Measurements from ENCODE around the gene ARHGAP23. TPM values are rescaled to one million over a fixed set of nuclear protein-coding genes. Genes with fewer than 3 reads are reported as not detected.

Gene ARHGAP23
- total and polyA plus RNA-seq, 10 of the 15 experiments (the other 5 are each of a cell fraction or from before 2014, with no cell fraction given) = 0.23 to 5.8 (median 2.1) TPM

- TF ChIP-seq ZBTB11 (CRISPR knock-in tag; IDR thresholded peaks at IDR 0.05) (no peak), ELK1 (IDR thresholded peaks at IDR 0.05; ENCODE audit: low read depth, low read length) (no peak), ZNF24 (IDR thresholded peaks at IDR 0.05) (no peak)
Measured at GRCh38 chr17:38544175-38544838, 116.0 kb downstream of the ARHGAP23 start (continued).

GRCh38 chr17:38544839-38545209, 116.6 kb downstream of the ARHGAP23 start:
- Histone ChIP-seq H3K4me2 (ENCODE audit: control insufficient read depth, insufficient read depth) (no peak overlapping the region), H3K4me3 (no peak overlapping the region), H4K20me1 (ENCODE audit: control insufficient read depth, insufficient read depth) (no peaks in the 10 kb centered on the region), H3K36me3 (ENCODE audit: control insufficient read depth in 2 of 2, insufficient read depth in 2 of 2, low read length in 1 of 2) (no peaks in the 10 kb centered on the region), H3K9ac (ENCODE audit: control insufficient read depth, insufficient read depth, low read length) (no peak overlapping the region), H2AFZ (ENCODE audit: control insufficient read depth, low read depth, low read length) (no peak overlapping the region), H3K4me1 (ENCODE audit: control insufficient read depth, insufficient read depth, low read length) (no peaks in the 10 kb centered on the region; the same call in 1 of the 2 replicates), H3K27ac (ENCODE audit: control insufficient read depth, insufficient read depth) (no peak overlapping the region), H3K27me3 (replicated peaks in 1 of 2; ENCODE audit: control insufficient read depth in 2 of 2, insufficient read depth in 2 of 2, low read length in 1 of 2) (peaks cover 0 to 2% of the 10 kb centered on the region in 2 experiments; a peak in 1 of 4 replicates), H3K79me2 (ENCODE audit: control insufficient read depth, insufficient read depth, low read length) (no peaks in the 10 kb centered on the region), H3K9me3 (replicated peaks; ENCODE audit: control insufficient read depth, insufficient read depth, low read length) (no peaks in the 10 kb centered on the region)
- in situ Hi-C loops (cut with MboI) (no loop called here), intact Hi-C loops (cut with micrococcal nuclease; ENCODE audit: unreplicated experiment) (no loop called here)
- RAD21 ChIA-PET (ENCODE audit: unreplicated experiment) = interaction anchor here (1.0 to 1.3 kb wide), 2 partner anchors 13 to 123 kb away, joined by 3 to 4 read pairs; no protein-coding TSS in a partner anchor
- SMC1A ChIA-PET (ENCODE audit: uncharacterized antibody, unreplicated experiment) = no interaction called here
- BruUV-seq (replicated peaks) = no TSS peak
- POLR2A ChIA-PET = no interaction called here
- WGBS (ENCODE audit: insufficient coverage, insufficient replicate concordance, low lambda C conversion rate, missing lambda C conversion rate) = 51% methylated on average over 5 of the region's 7 CpGs
- FAIRE-seq = no peak
- CTCF ChIA-PET = interaction anchor here (1.5 to 2.3 kb wide), 2 partner anchors 10 to 13 kb away, joined by 3 to 8 read pairs; no protein-coding TSS in a partner anchor
- ATAC-seq = no peak
- no peak for DNase-seq (ENCODE audit: low read depth, low spot score)
- TF ChIP-seq ZNF687 (IDR thresholded peaks at IDR 0.05) = no peak
- TF ChIP-seq RCOR1 (conservative IDR thresholded peaks at IDR 0.05; ENCODE audit: low read depth, low read length) = no peak
- TF ChIP-seq EED (IDR thresholded peaks at IDR 0.05; ENCODE audit: low read depth) = no peak
- no peak for TF ChIP-seq BCL3 (IDR thresholded peaks at IDR 0.05; ENCODE audit: borderline replicate concordance, insufficient read depth, low read depth, low read length, poor library complexity, severe bottlenecking)
- TF ChIP-seq BHLHE40 (IDR thresholded peaks at IDR 0.05; ENCODE audit: borderline replicate concordance in 1 of 2, low read depth in 2 of 2, low read length in 1 of 2) = no peak
